ENCODE measurements around the gene PRICKLE2.

- TF ChIP-seq REST (IDR thresholded peaks at IDR 0.05; ENCODE audit: insufficient read depth in 1 of 2, low read depth in 2 of 2, low read length in 2 of 2), result no peak
- TF ChIP-seq SIN3A (IDR thresholded peaks at IDR 0.05; ENCODE audit: borderline replicate concordance, insufficient read depth, low read length), result no peak
These were observed 58.6 kb downstream of the PRICKLE2 start for GRCh38 chr3:64166584-64167162.

Measured in PFSK-1 (cell line).